ENCODE data around the gene ATP5F1B. TPM values are rescaled to one million over a fixed set of nuclear protein-coding genes. Genes with fewer than 3 reads are reported as not detected.

ATP5F1B gene
- total and polyA plus RNA-seq, 2 of the 8 experiments (the other 6 are each of a cell fraction or from before 2014, with no cell fraction given): 900 to 1,522 TPM

DNA sequence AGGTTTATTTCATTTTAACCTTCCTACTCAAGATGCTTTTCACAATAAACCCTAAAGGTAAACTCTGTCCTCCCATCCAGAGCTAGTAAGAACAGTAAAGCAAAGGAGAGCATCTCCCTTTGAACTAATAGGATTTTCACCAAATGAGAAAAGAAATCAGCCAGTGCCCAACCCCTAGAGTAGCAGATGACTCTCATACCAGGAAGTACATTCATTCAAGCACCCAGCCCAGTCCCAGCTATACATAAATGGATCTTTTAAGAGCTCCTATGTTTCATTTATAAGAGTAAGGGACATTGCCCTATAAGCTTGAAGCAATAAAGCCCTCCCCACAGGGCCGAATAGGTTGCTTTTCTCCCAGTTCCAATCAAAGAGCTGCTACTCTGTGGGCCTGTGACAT, 23.2 kb downstream of the ATP5F1B start (continued):
- TF ChIP-seq CHD7 (IDR thresholded peaks at IDR 0.05; ENCODE audit: insufficient replicate concordance, low read length) (no peak), MAX (IDR thresholded peaks at IDR 0.05) (no peak), CBX8 (IDR thresholded peaks at IDR 0.05; ENCODE audit: borderline replicate concordance, low read depth, low read length) (no peak)
